OCI-LY1 (cell line): ENCODE measurements around the gene OARD1.

Experiments used
- EZH2 ChIP-seq: fragments of 200-600 bp; sonication (generic), shearing (Covaris generic); IDR thresholded peaks from 2 replicates; pipeline ENCODE4 v1.8.0; 2017; ENCODE audit warnings: borderline replicate concordance, mixed run types, mild to moderate bottlenecking, antibody characterized with exemption, low read length, moderate library complexity, mixed read lengths
- TF ChIP-seq, protein P1 (sequence below): fragments of 200-600 bp; sonication (generic), shearing (Covaris generic); IDR thresholded peaks from 2 replicates; pipeline ENCODE4 v1.5.1; 2017; ENCODE audit warnings: mild to moderate bottlenecking, antibody characterized with exemption, low read length, moderate library complexity, mixed read lengths

DNA sequence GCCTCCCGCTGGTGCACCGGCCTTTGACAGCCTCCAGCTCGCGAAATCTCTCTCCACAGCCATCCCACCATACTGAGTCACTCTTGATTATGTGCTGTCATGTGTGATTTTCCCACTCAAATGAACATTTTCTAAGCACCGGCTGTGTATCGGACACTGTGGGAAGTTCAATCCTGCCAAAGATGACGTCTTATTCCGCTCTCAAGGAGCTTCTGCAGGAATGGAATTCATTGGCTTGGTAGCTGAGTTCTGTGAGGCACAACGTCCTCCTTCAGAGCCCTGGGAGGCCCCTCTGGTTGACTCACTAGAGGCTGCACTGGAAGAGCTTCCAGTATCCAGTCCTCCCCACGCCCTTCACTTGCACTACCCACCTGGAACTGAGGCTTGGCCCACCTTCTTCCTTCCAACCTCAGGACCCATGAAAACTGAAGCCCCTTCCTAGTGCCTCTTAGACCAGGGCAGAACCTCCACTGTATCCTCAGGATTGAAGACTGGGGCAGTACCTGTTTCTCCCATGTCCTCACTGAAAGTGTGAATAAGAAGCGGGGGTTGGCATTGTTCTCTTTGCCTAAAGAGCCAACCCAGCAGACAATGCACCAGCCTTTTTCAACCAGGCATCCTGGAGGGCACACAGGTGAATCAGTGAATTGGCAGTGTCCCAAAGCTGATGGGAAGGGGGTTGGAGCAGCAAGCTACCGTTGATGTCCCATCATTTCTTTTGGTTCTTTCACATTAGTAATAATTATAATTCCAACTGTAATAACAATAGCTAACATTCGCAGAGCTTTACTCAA, 34.9 kb downstream of the OARD1 start:
- TF ChIP-seq, protein P1, sequence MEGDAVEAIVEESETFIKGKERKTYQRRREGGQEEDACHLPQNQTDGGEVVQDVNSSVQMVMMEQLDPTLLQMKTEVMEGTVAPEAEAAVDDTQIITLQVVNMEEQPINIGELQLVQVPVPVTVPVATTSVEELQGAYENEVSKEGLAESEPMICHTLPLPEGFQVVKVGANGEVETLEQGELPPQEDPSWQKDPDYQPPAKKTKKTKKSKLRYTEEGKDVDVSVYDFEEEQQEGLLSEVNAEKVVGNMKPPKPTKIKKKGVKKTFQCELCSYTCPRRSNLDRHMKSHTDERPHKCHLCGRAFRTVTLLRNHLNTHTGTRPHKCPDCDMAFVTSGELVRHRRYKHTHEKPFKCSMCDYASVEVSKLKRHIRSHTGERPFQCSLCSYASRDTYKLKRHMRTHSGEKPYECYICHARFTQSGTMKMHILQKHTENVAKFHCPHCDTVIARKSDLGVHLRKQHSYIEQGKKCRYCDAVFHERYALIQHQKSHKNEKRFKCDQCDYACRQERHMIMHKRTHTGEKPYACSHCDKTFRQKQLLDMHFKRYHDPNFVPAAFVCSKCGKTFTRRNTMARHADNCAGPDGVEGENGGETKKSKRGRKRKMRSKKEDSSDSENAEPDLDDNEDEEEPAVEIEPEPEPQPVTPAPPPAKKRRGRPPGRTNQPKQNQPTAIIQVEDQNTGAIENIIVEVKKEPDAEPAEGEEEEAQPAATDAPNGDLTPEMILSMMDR, result no peak
- TF ChIP-seq EZH2, result no peak
